WTC11 (cell line): Measurements from ENCODE around the gene PRR23B. TPM values are rescaled to one million over a fixed set of nuclear protein-coding genes. Genes with fewer than 3 reads are reported as not detected.

Experiments
- ATAC-seq: fragments of 200-7000 bp; cut with Tn5 transposase; 2 replicates; pipeline ENCODE4 v1.10.0; 2021; ENCODE audit warnings: mild to moderate bottlenecking, moderate library complexity
- CTCF ChIA-PET: fragments of 300-600 bp; sonication (Branson Sonifier 250); formaldehyde crosslinking; loops from one replicate; lab custom pipeline; 2021; ENCODE audit warnings: antibody characterized with exemption; lab: Charles Lee
- POLR2A ChIA-PET: fragments of 350-600 bp; sonication (Branson Sonifier 250); formaldehyde crosslinking; loops from one replicate; lab custom pipeline; 2021; ENCODE audit warnings: antibody characterized with exemption; lab: Charles Lee
- DNase-seq: peaks from one replicate; pipeline ENCODE4 v3.0.0; 2021; ENCODE audit warnings: low spot score
- H3K27ac Mint-ChIP-seq: 2 replicates; pipeline ENCODE4 v1.8.0; 2021; ENCODE audit warnings: mixed read lengths
- H3K27me3 Mint-ChIP-seq: 2 replicates; pipeline ENCODE4 v1.8.0; 2021; ENCODE audit warnings: low read depth, mild to moderate bottlenecking, moderate library complexity, mixed read lengths
- H3K36me3 Mint-ChIP-seq: 2 replicates; pipeline ENCODE4 v1.8.0; 2021; ENCODE audit warnings: mixed read lengths
- H3K4me1 Mint-ChIP-seq: 2 replicates; pipeline ENCODE4 v1.8.0; 2022; ENCODE audit warnings: mixed read lengths
- H3K4me3 Mint-ChIP-seq: 2 replicates; pipeline ENCODE4 v1.8.0; 2021; ENCODE audit warnings: mild to moderate bottlenecking, moderate library complexity, mixed read lengths
- H3K9me3 Mint-ChIP-seq: 2 replicates; pipeline ENCODE4 v1.8.0; 2021; ENCODE audit warnings: mixed read lengths
- ARID4B ChIP-seq: sonication (generic); formaldehyde crosslinking; IDR thresholded peaks from 2 replicates; pipeline ENCODE4 v1.8.0; 2023; ENCODE audit warnings: missing genetic modification reagents, mild to moderate bottlenecking, borderline replicate concordance
- ATF2 ChIP-seq: sonication (generic); formaldehyde crosslinking; IDR thresholded peaks from 2 replicates; pipeline ENCODE4 v1.8.1; 2022; ENCODE audit warnings: low read depth, missing genetic modification reagents, borderline replicate concordance
- CREB1 ChIP-seq: sonication (generic); formaldehyde crosslinking; IDR thresholded peaks from 2 replicates; pipeline ENCODE4 v1.8.0; 2023; ENCODE audit warnings: mild to moderate bottlenecking, missing genetic modification reagents
- ELF4 ChIP-seq: sonication (generic); formaldehyde crosslinking; IDR thresholded peaks from 2 replicates; pipeline ENCODE4 v1.8.1; 2022; ENCODE audit warnings: low read depth, mild to moderate bottlenecking, moderate library complexity, missing genetic modification reagents
- ESRRA ChIP-seq: sonication (generic); formaldehyde crosslinking; IDR thresholded peaks from 2 replicates; pipeline ENCODE4 v1.8.1; 2022; ENCODE audit warnings: mild to moderate bottlenecking, missing genetic modification reagents, borderline replicate concordance
- FOXJ3 ChIP-seq: sonication (generic); formaldehyde crosslinking; IDR thresholded peaks from 2 replicates; pipeline ENCODE4 v1.9.0; 2021; ENCODE audit warnings: missing genetic modification reagents, mild to moderate bottlenecking, borderline replicate concordance
- FOXP4 ChIP-seq: sonication (generic); formaldehyde crosslinking; IDR thresholded peaks from 2 replicates; pipeline ENCODE4 v1.8.0; 2022; ENCODE audit warnings: mild to moderate bottlenecking, missing genetic modification reagents
- HMGXB4 ChIP-seq: sonication (generic); formaldehyde crosslinking; IDR thresholded peaks from 2 replicates; pipeline ENCODE4 v1.8.1; 2023; ENCODE audit warnings: mild to moderate bottlenecking, moderate library complexity, missing genetic modification reagents
- NFATC4 ChIP-seq: fragments of 250-450 bp; sonication (Bioruptor Pico); IDR thresholded peaks from 2 replicates; pipeline ENCODE4 v1.9.0; 2021; ENCODE audit warnings: mild to moderate bottlenecking
- NR1H2 ChIP-seq: sonication (generic); formaldehyde crosslinking; IDR thresholded peaks from 2 replicates; pipeline ENCODE4 v1.9.0; 2021; ENCODE audit warnings: mild to moderate bottlenecking, moderate library complexity, missing genetic modification reagents
- PRRX2 ChIP-seq: fragments of 250-450 bp; sonication (Bioruptor Pico); IDR thresholded peaks from 2 replicates; pipeline ENCODE4 v1.8.0; 2021; ENCODE audit warnings: mild to moderate bottlenecking
- SMAD3 ChIP-seq: sonication (generic); formaldehyde crosslinking; IDR thresholded peaks from 2 replicates; pipeline ENCODE4 v1.8.0; 2022; ENCODE audit warnings: missing genetic modification reagents, mild to moderate bottlenecking, borderline replicate concordance
- TEAD1 ChIP-seq: sonication (generic); formaldehyde crosslinking; IDR thresholded peaks from 2 replicates; pipeline ENCODE4 v1.8.0; 2022; ENCODE audit warnings: mild to moderate bottlenecking, missing genetic modification reagents
- TP53 ChIP-seq: sonication (generic); formaldehyde crosslinking; IDR thresholded peaks from 2 replicates; pipeline ENCODE4 v1.8.1; 2023; ENCODE audit warnings: mild to moderate bottlenecking, missing genetic modification reagents
- ZNF138 ChIP-seq: sonication (generic); formaldehyde crosslinking; conservative IDR thresholded peaks from 2 replicates; pipeline ENCODE4 v1.8.1; 2022; ENCODE audit warnings: mild to moderate bottlenecking, moderate library complexity, missing genetic modification reagents
- ZNF263 ChIP-seq: sonication (generic); formaldehyde crosslinking; IDR thresholded peaks from 2 replicates; pipeline ENCODE4 v1.8.1; 2022; ENCODE audit warnings: low read depth, mild to moderate bottlenecking, moderate library complexity, missing genetic modification reagents
- ZNF396 ChIP-seq: fragments of 250-450 bp; sonication (Bioruptor Pico); IDR thresholded peaks from 2 replicates; pipeline ENCODE4 v1.8.0; 2021; ENCODE audit warnings: mild to moderate bottlenecking, moderate library complexity, borderline replicate concordance
- ZNF416 ChIP-seq: fragments of 250-450 bp; sonication (Bioruptor Pico); IDR thresholded peaks from 2 replicates; pipeline ENCODE4 v1.9.0; 2021; ENCODE audit warnings: mild to moderate bottlenecking, inconsistent platforms
- ZNF532 ChIP-seq: fragments of 250-450 bp; sonication (Bioruptor Pico); IDR thresholded peaks from 2 replicates; pipeline ENCODE4 v1.9.0; 2021; ENCODE audit warnings: mild to moderate bottlenecking, borderline replicate concordance
- total RNA-seq: library from RNA; stranded (reverse); gene quantifications from 3 replicates; pipeline ENCODE4 v1.2.3, GENCODE V29; 2021

Gene PRR23B
- total RNA-seq, 1 experiment from 2014 or later: not detected

GRCh38 chr3:138976047-138976446 lies 44.7 kb downstream of the PRR23B start:
- H3K36me3 Mint-ChIP-seq: no peaks in the 10 kb centered on the region
- CTCF ChIA-PET: interaction anchor here (1.7 kb wide), 1 partner anchor 15 kb away, joined by 6 read pairs; no protein-coding TSS in a partner anchor
- POLR2A ChIA-PET: no interaction called here

More at GRCh38 chr3:138976047-138976446, 44.7 kb downstream of the PRR23B start:
- no peak overlapping the region for H3K27ac Mint-ChIP-seq
- H3K27me3 Mint-ChIP-seq: 0 out of 2 replicates have a peak, but pooled peaks cover 4% of the 10 kb centered on the region
- no peak for ATAC-seq
- H3K4me1 Mint-ChIP-seq: no peaks in the 10 kb centered on the region
- H3K9me3 Mint-ChIP-seq: no peaks in the 10 kb centered on the region
- TF ChIP-seq HMGXB4 (CRISPR knock-in tag): no peak
- no peak for TF ChIP-seq ELF4
- TF ChIP-seq ZNF416 (CRISPR knock-in tag): no peak
- no peak for TF ChIP-seq ARID4B (CRISPR knock-in tag)
- no peak for TF ChIP-seq ATF2 (CRISPR knock-in tag)
- no peak for TF ChIP-seq CREB1
- TF ChIP-seq ZNF532: no peak
- TF ChIP-seq ESRRA (CRISPR knock-in tag): no peak
- no peak for TF ChIP-seq TEAD1 (CRISPR knock-in tag)
- no peak for TF ChIP-seq FOXJ3 (CRISPR knock-in tag)
- no peak for TF ChIP-seq NR1H2 (CRISPR knock-in tag)
- TF ChIP-seq FOXP4 (CRISPR knock-in tag): no peak
- TF ChIP-seq SMAD3: no peak
- TF ChIP-seq ZNF396 (CRISPR knock-in tag): no peak
- no peak for TF ChIP-seq ZNF263 (CRISPR knock-in tag)
- TF ChIP-seq TP53 (CRISPR knock-in tag): no peak
- TF ChIP-seq ZNF138 (CRISPR knock-in tag): no peak
- no peak for TF ChIP-seq NFATC4 (CRISPR knock-in tag)
- TF ChIP-seq PRRX2: no peak
- TF ChIP-seq, all 79 proteins: peak for 0
- no peak for DNase-seq
- no peak overlapping the region for H3K4me3 Mint-ChIP-seq
